Gastrocnemius medialis (tissue), 4 donors: Measurements from ENCODE around the gene ZBTB39.

Source experiments
- POLR2A ChIP-seq, 2 donors: fragments of 450-650 bp; IDR thresholded peaks; one replicate each; pipeline ENCODE4 v1.6.1; 2017; ENCODE audit warnings: antibody characterized with exemption in 2 of 2, mild to moderate bottlenecking in 2 of 2, moderate library complexity in 2 of 2
- TF ChIP-seq, protein P1 (sequence below), 5 experiments: fragments of 450-650 bp in 3 of 5; fragments of 200-600 bp in 2 of 5; sonication (generic) in 2 of 5; IDR thresholded peaks in 4 of 5; conservative IDR thresholded peaks in 1 of 5; 1 replicate in 4 of 5; 2 replicates in 1 of 5; pipeline ENCODE4 v1.5.1; 2016 to 2019; ENCODE audit warnings: antibody characterized with exemption in 5 of 5, mild to moderate bottlenecking in 3 of 5, moderate library complexity in 3 of 5

DNA sequence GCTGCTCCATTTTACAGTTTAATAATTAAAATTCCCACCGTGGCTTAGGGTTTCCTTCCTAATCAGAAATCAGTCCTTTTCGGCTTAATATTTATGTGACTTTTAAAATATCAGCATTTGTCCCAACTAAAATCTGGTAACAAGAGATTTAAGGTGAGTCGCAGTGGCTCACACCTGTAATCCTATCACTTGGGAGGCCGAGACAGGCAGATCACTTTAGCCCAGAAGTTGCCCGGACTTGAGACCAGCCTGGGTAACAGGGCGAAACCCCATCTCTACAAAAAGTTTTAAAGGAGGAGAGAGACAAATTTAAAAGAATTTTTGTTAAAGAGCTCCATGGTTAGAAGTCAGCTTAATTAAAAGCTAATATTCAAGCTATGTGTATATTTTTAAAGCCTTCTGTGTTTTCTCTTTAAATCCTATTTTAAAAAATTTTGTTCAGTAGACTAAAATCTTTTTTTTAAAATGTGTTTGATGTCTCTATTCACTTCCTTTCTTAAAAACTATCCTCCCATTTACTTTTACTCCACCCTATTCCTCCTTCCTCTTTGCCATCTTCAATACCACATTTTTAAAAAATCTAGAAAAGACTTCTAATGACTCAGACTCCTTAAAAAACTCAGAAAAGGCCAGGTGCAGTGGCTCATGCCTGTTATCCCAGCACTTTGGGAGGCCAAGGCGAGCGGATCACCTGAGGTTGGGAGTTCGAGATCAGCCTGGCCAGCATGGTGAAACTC lies 13.8 kb upstream of the ZBTB39 start:
- TF ChIP-seq, protein P1, sequence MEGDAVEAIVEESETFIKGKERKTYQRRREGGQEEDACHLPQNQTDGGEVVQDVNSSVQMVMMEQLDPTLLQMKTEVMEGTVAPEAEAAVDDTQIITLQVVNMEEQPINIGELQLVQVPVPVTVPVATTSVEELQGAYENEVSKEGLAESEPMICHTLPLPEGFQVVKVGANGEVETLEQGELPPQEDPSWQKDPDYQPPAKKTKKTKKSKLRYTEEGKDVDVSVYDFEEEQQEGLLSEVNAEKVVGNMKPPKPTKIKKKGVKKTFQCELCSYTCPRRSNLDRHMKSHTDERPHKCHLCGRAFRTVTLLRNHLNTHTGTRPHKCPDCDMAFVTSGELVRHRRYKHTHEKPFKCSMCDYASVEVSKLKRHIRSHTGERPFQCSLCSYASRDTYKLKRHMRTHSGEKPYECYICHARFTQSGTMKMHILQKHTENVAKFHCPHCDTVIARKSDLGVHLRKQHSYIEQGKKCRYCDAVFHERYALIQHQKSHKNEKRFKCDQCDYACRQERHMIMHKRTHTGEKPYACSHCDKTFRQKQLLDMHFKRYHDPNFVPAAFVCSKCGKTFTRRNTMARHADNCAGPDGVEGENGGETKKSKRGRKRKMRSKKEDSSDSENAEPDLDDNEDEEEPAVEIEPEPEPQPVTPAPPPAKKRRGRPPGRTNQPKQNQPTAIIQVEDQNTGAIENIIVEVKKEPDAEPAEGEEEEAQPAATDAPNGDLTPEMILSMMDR (IDR thresholded peaks at IDR 0.05 in 4 of 5, conservative IDR thresholded peaks at IDR 0.05 in 1 of 5), result no peak
- no peak for TF ChIP-seq POLR2A (IDR thresholded peaks at IDR 0.05)
